ENCODE results near the gene MICALL2.

MICALL2 gene

GRCh38 chr7:1464694-1465093 is 5.4 kb upstream of the MICALL2 start:
- H3K4me3 ChIP-seq (ENCODE audit: low read depth, low read length): no peak overlapping the region
- no peaks in the 10 kb centered on the region for H3K27me3 ChIP-seq (ENCODE audit: control insufficient read depth, insufficient read depth, low read length)
- no peak overlapping the region for H3K27ac ChIP-seq (ENCODE audit: low read depth, low read length)
- H3K9ac ChIP-seq (ENCODE audit: low read length): no peak overlapping the region
- peaks cover 13% of the 10 kb centered on the region for H3K36me3 ChIP-seq (ENCODE audit: control insufficient read depth, insufficient read depth, low read length)
- peaks cover 17% of the 10 kb centered on the region for H3K4me1 ChIP-seq (ENCODE audit: control insufficient read depth, insufficient read depth, low read length)
- H3K9me3 ChIP-seq (ENCODE audit: control insufficient read depth, insufficient read depth, low read depth, low read length): no peaks in the 10 kb centered on the region

GRCh38 chr7:1463676-1464223 is 4.5 kb upstream of the MICALL2 start:
- no peak overlapping the region for H3K27ac ChIP-seq (ENCODE audit: low read depth, low read length)
- H3K4me3 ChIP-seq (ENCODE audit: low read depth, low read length): no peak overlapping the region
- no peaks in the 10 kb centered on the region for H3K27me3 ChIP-seq (ENCODE audit: control insufficient read depth, insufficient read depth, low read length)
- H3K36me3 ChIP-seq (ENCODE audit: control insufficient read depth, insufficient read depth, low read length): peaks cover 5% of the 10 kb centered on the region
- no peaks in the 10 kb centered on the region for H3K9me3 ChIP-seq (ENCODE audit: control insufficient read depth, insufficient read depth, low read depth, low read length)
- no peak overlapping the region for H3K9ac ChIP-seq (ENCODE audit: low read length)
- peaks cover 18% of the 10 kb centered on the region for H3K4me1 ChIP-seq (ENCODE audit: control insufficient read depth, insufficient read depth, low read length)

GRCh38 chr7:1461646-1462375 is 2.5 kb upstream of the MICALL2 start:
- Histone ChIP-seq H3K27ac (ENCODE audit: low read depth, low read length) (no peak overlapping the region), H3K4me1 (ENCODE audit: control insufficient read depth, insufficient read depth, low read length) (peaks cover 32% of the 10 kb centered on the region)

GRCh38 chr7:1460821-1461645 is 1.8 kb upstream of the MICALL2 start:
- H3K36me3 ChIP-seq (ENCODE audit: control insufficient read depth, insufficient read depth, low read length): no peaks in the 10 kb centered on the region
- peak overlapping the region; percentile 29 for H3K9ac ChIP-seq (ENCODE audit: low read length)
- no peak overlapping the region for H3K27ac ChIP-seq (ENCODE audit: low read depth, low read length)
- no peak overlapping the region for H3K4me3 ChIP-seq (ENCODE audit: low read depth, low read length)
- no peaks in the 10 kb centered on the region for H3K9me3 ChIP-seq (ENCODE audit: control insufficient read depth, insufficient read depth, low read depth, low read length)
- no peaks in the 10 kb centered on the region for H3K27me3 ChIP-seq (ENCODE audit: control insufficient read depth, insufficient read depth, low read length)
- peaks cover 28% of the 10 kb centered on the region for H3K4me1 ChIP-seq (ENCODE audit: control insufficient read depth, insufficient read depth, low read length)

More at GRCh38 chr7:1461646-1462375, 2.5 kb upstream of the MICALL2 start:
- Histone ChIP-seq H3K9ac (ENCODE audit: low read length) (no peak overlapping the region), H3K27me3 (ENCODE audit: control insufficient read depth, insufficient read depth, low read length) (no peaks in the 10 kb centered on the region), H3K9me3 (ENCODE audit: control insufficient read depth, insufficient read depth, low read depth, low read length) (no peaks in the 10 kb centered on the region), H3K4me3 (ENCODE audit: low read depth, low read length) (no peak overlapping the region), H3K36me3 (ENCODE audit: control insufficient read depth, insufficient read depth, low read length) (no peaks in the 10 kb centered on the region)

GRCh38 chr7:1459920-1460820 is 900 bp upstream of the MICALL2 start:
- Histone ChIP-seq H3K9ac (ENCODE audit: low read length) (peak overlapping the region; percentile 29), H3K9me3 (ENCODE audit: control insufficient read depth, insufficient read depth, low read depth, low read length) (no peaks in the 10 kb centered on the region), H3K36me3 (ENCODE audit: control insufficient read depth, insufficient read depth, low read length) (no peaks in the 10 kb centered on the region), H3K27ac (ENCODE audit: low read depth, low read length) (no peak overlapping the region), H3K4me3 (ENCODE audit: low read depth, low read length) (peak overlapping the region; percentile 54), H3K4me1 (ENCODE audit: control insufficient read depth, insufficient read depth, low read length) (peaks cover 35% of the 10 kb centered on the region), H3K27me3 (ENCODE audit: control insufficient read depth, insufficient read depth, low read length) (no peaks in the 10 kb centered on the region)

GRCh38 chr7:1459512-1459892 is 232 bp upstream of the MICALL2 start:
- Histone ChIP-seq H3K27me3 (ENCODE audit: control insufficient read depth, insufficient read depth, low read length) (no peaks in the 10 kb centered on the region), H3K9me3 (ENCODE audit: control insufficient read depth, insufficient read depth, low read depth, low read length) (no peaks in the 10 kb centered on the region), H3K9ac (ENCODE audit: low read length) (no peak overlapping the region), H3K36me3 (ENCODE audit: control insufficient read depth, insufficient read depth, low read length) (no peaks in the 10 kb centered on the region), H3K27ac (ENCODE audit: low read depth, low read length) (no peak overlapping the region), H3K4me3 (ENCODE audit: low read depth, low read length) (peak overlapping the region; percentile 85), H3K4me1 (ENCODE audit: control insufficient read depth, insufficient read depth, low read length) (peaks cover 41% of the 10 kb centered on the region)

GRCh38 chr7:1457949-1458682 is 1.2 kb downstream of the MICALL2 start:
- Histone ChIP-seq H3K4me1 (ENCODE audit: control insufficient read depth, insufficient read depth, low read length) (peaks cover 47% of the 10 kb centered on the region), H3K27me3 (ENCODE audit: control insufficient read depth, insufficient read depth, low read length) (no peaks in the 10 kb centered on the region), H3K27ac (ENCODE audit: low read depth, low read length) (no peak overlapping the region), H3K9ac (ENCODE audit: low read length) (peak overlapping the region; percentile 77), H3K4me3 (ENCODE audit: low read depth, low read length) (peak overlapping the region; percentile 85), H3K36me3 (ENCODE audit: control insufficient read depth, insufficient read depth, low read length) (no peaks in the 10 kb centered on the region), H3K9me3 (ENCODE audit: control insufficient read depth, insufficient read depth, low read depth, low read length) (no peaks in the 10 kb centered on the region)

- Histone ChIP-seq H3K9ac (ENCODE audit: low read length) (no peak overlapping the region), H3K4me3 (ENCODE audit: low read depth, low read length) (no peak overlapping the region), H3K9me3 (ENCODE audit: control insufficient read depth, insufficient read depth, low read depth, low read length) (no peaks in the 10 kb centered on the region), H3K36me3 (ENCODE audit: control insufficient read depth, insufficient read depth, low read length) (no peaks in the 10 kb centered on the region), H3K4me1 (ENCODE audit: control insufficient read depth, insufficient read depth, low read length) (peaks cover 52% of the 10 kb centered on the region), H3K27ac (ENCODE audit: low read depth, low read length) (no peak overlapping the region), H3K27me3 (ENCODE audit: control insufficient read depth, insufficient read depth, low read length) (no peaks in the 10 kb centered on the region)
Measured at GRCh38 chr7:1457059-1457948, 2.0 kb downstream of the MICALL2 start.

GRCh38 chr7:1455955-1456354 is 3.3 kb downstream of the MICALL2 start:
- Histone ChIP-seq H3K4me3 (ENCODE audit: low read depth, low read length) (no peak overlapping the region), H3K9ac (ENCODE audit: low read length) (no peak overlapping the region), H3K27ac (ENCODE audit: low read depth, low read length) (no peak overlapping the region)

More at GRCh38 chr7:1455955-1456354, 3.3 kb downstream of the MICALL2 start:
- H3K36me3 ChIP-seq (ENCODE audit: control insufficient read depth, insufficient read depth, low read length): no peaks in the 10 kb centered on the region
- H3K9me3 ChIP-seq (ENCODE audit: control insufficient read depth, insufficient read depth, low read depth, low read length): no peaks in the 10 kb centered on the region
- peaks cover 51% of the 10 kb centered on the region; the same call in 1 of the 2 replicates for H3K4me1 ChIP-seq (ENCODE audit: control insufficient read depth, insufficient read depth, low read length)
- H3K27me3 ChIP-seq (ENCODE audit: control insufficient read depth, insufficient read depth, low read length): no peaks in the 10 kb centered on the region

Measured in HUES6 (cell line).